Brain microvascular endothelial cell (primary cell): ENCODE data around the gene ABHD17B.

Source experiments
- DNase-seq: peaks from one replicate; pipeline ENCODE4 v3.0.0-alpha.2; 2020
- H3K27ac ChIP-seq: fragments of 250-450 bp; sonication (Bioruptor Pico); 2 replicates; pipeline ENCODE4 v1.5.1; 2020; ENCODE audit warnings: mild to moderate bottlenecking, moderate library complexity
- H3K27me3 ChIP-seq: fragments of 250-450 bp; sonication (Bioruptor Pico); replicated peaks from 2 replicates; pipeline ENCODE4 v1.5.1; 2020; ENCODE audit warnings: mild to moderate bottlenecking
- H3K36me3 ChIP-seq: fragments of 250-450 bp; sonication (Bioruptor Pico); replicated peaks from 2 replicates; pipeline ENCODE4 v1.5.1; 2020; ENCODE audit warnings: mild to moderate bottlenecking
- H3K4me3 ChIP-seq: 2 replicates; pipeline ENCODE4 v1.5.1; 2011; ENCODE audit warnings: low read depth, mild to moderate bottlenecking, control low read depth, low read length, moderate library complexity
- in situ Hi-C: cut with HindIII; loops from 2 replicates; pipeline ENCODE4 v1.10.0; 2017; ENCODE audit warnings: low sequenced_read_pairs, low pct_ligation_motif_present
- TF ChIP-seq, protein P1 (sequence below): IDR thresholded peaks from 2 replicates; pipeline ENCODE4 v1.5.1; 2011; ENCODE audit warnings: low read depth, mild to moderate bottlenecking, moderate library complexity, low read length, control low read depth, inconsistent platforms; ENCODE audit errors: missing control alignments

Gene ABHD17B

DNA sequence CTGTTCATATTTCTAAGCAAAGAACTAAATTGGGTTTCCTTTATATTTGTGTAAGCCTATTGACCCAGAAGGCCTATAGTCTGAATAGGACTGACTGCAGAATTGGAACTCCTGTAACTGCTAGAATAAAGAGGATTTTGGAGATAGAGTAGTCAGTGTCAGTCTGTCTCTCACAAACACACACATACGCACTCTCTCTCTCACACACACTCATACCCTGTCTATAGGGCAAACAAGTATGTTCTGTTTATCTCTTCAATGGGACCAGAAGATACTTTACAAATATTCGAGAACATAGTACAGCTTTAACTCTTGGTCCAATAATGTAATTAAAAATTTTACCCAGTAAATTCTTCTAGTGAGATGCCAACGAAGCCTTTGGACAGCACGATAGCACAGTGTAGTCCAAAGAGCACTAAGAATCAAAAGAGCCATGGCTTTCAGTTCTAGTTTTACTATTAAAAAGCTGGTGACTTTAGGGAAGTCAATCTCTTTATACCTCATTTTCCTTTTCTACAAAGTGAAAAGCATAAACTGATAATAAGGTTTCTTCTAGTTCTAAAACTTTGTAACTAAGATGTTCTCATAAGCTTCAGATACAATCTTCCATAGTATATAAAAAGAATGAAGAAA lies 19.3 kb downstream of the ABHD17B start:
- Histone ChIP-seq H3K4me3 (no peak overlapping the region), H3K36me3 (no peaks in the 10 kb centered on the region), H3K27me3 (no peaks in the 10 kb centered on the region), H3K27ac (no peak overlapping the region)
- in situ Hi-C loops = no loop called here
- TF ChIP-seq, protein P1, sequence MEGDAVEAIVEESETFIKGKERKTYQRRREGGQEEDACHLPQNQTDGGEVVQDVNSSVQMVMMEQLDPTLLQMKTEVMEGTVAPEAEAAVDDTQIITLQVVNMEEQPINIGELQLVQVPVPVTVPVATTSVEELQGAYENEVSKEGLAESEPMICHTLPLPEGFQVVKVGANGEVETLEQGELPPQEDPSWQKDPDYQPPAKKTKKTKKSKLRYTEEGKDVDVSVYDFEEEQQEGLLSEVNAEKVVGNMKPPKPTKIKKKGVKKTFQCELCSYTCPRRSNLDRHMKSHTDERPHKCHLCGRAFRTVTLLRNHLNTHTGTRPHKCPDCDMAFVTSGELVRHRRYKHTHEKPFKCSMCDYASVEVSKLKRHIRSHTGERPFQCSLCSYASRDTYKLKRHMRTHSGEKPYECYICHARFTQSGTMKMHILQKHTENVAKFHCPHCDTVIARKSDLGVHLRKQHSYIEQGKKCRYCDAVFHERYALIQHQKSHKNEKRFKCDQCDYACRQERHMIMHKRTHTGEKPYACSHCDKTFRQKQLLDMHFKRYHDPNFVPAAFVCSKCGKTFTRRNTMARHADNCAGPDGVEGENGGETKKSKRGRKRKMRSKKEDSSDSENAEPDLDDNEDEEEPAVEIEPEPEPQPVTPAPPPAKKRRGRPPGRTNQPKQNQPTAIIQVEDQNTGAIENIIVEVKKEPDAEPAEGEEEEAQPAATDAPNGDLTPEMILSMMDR = no peak
- DNase-seq = no peak

DNA sequence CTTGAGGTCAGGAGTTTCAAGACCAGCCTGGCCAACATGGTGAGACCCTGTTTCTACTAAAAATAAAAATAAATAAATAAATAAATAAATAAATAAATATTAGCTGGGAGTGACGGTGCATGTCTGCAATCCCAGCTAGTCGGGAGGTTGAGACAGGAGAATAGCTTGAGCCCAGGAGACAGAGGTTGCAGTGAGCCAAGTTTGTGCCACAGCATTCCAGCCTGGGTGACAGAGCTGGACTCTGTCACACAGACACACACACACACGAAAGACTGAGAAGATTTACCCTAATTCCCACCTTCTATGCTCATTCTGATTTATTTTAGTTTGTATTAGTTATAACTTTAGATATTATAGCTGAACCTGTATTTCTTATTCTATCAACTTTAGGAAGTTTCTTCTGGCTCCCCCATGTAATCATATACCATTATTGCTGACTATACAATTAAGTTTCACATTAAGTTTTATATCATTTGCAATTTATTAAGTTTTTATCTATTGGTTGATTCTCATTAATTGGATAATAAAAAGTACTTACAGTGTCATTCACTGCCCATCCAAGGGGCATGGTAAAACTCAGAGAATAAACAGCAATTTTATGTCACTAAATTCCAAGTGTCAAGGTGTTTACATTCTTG lies 20.8 kb downstream of the ABHD17B start:
- H3K36me3 ChIP-seq = no peaks in the 10 kb centered on the region
- TF ChIP-seq, protein P1 = no peak
- H3K4me3 ChIP-seq = no peak overlapping the region
- no peaks in the 10 kb centered on the region for H3K27me3 ChIP-seq
- in situ Hi-C loops = no loop called here
- no peak for DNase-seq
- H3K27ac ChIP-seq = no peak overlapping the region

DNA sequence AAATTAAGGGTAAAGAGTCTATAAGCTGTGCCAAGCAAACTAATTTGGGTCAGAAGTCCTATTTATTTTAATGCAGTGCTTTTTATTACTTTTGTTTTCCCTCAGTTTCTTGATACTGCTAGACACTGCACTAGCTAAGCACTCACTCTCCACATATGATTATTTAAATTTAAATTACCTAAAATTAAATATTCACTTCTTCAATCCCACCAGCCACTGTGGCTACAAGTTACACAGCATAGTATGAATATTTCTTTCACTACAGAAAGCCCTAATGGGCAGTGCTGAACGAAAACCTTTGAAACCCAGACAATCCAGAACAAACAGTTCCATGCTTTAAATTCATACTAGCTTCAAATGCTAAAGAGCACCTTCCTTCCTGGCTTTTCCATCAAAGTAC lies 23.6 kb downstream of the ABHD17B start:
- Histone ChIP-seq H3K36me3 (no peaks in the 10 kb centered on the region), H3K27ac (no peak overlapping the region), H3K27me3 (no peaks in the 10 kb centered on the region), H3K4me3 (no peak overlapping the region)
- TF ChIP-seq, protein P1 = no peak
- in situ Hi-C loops = no loop called here
- no peak for DNase-seq

DNA sequence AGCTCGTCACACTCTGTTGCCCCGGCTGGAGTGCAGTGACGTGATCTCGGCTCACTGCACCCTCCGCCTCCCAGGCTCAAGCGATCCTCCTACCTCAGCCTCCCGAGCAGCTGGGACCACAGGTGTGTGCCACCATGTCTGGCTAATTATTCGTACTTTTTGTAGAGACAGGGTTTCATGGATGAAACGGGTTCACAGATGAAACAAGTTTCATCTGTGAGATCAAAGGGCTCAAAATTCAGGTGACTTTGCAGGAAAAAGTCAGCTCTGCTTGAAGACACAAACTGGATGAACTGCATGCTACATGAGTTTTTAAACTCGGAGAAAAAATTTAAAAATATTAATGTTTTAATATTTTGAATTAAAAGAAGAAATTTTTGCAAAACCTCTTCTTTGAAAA lies 24.5 kb downstream of the ABHD17B start:
- H3K4me3 ChIP-seq = no peak overlapping the region
- in situ Hi-C loops = no loop called here
- TF ChIP-seq, protein P1 = no peak

DNA sequence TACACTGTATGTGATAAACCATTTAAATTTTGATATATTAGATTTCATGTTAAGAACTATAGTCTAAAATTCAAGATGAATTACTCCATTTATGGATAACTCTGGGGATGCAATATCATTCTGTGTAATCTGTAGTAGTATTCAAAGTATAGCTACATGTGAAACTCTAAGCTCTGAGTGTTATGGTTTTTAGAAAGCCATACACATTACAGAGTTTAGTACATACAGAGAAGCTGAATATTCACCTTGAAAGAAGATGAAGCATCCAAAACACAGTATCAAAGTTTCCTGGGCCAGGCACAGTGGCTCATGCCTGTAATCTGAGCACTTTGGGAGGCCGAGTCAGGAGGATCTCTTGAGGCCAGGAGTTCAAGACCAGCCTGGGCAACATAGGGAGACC lies 25.0 kb downstream of the ABHD17B start:
- H3K36me3 ChIP-seq = no peaks in the 10 kb centered on the region
- no peaks in the 10 kb centered on the region for H3K27me3 ChIP-seq
- in situ Hi-C loops = no loop called here
- H3K27ac ChIP-seq = no peak overlapping the region
- H3K4me3 ChIP-seq = no peak overlapping the region
- TF ChIP-seq, protein P1 = no peak
- DNase-seq = no peak

More for the DNA sequence above, 24.5 kb downstream of the ABHD17B start:
- no peak for DNase-seq
- no peaks in the 10 kb centered on the region for H3K36me3 ChIP-seq
- H3K27ac ChIP-seq = no peak overlapping the region
- no peaks in the 10 kb centered on the region for H3K27me3 ChIP-seq
